ENCODE measurements around the gene EVA1B.

DNA sequence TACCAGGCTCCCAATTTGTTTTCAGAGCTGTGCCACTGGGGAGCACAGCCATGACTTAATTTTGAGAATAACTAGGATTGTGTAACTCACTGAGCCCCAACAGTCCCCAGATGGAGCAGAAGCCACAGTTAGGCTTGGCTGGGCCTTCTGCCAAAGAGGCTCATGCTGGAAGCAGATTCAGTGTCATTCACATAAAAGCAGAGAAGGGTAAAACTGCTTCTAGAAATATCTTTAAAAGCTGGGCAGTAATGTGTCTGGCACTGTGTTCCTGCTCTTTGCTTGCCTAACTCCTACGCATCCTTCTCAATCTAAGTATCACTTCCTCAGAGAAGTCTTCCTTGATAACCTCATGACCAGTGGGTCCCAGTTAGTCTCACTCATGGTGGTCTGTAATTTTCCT, 41.9 kb upstream of the EVA1B start:
- TF ChIP-seq CTCF (CRISPR knock-in tag; IDR thresholded peaks at IDR 0.05) (no peak), ZNF460 (CRISPR knock-in tag; IDR thresholded peaks at IDR 0.05; ENCODE audit: borderline replicate concordance) (no peak)
